ENCODE data around the gene GCH1. TPM values are rescaled to one million over a fixed set of nuclear protein-coding genes. Genes with fewer than 3 reads are reported as not detected.

Gene GCH1
- total and polyA plus RNA-seq, 7 experiments from 2014 or later, result 21.4 to 64.1 (median 23.2) TPM

GRCh38 chr14:54814076-54814475 is 88.5 kb downstream of the GCH1 start:
- Histone ChIP-seq H3K9me3 (ENCODE audit: control insufficient read depth in 2 of 3, low read length in 3 of 3) (no peaks in the 10 kb centered on the region), H3K27me3 (ENCODE audit: control insufficient read depth in 2 of 2, insufficient read depth in 2 of 2, low read length in 2 of 2) (no peaks in the 10 kb centered on the region), H3K27ac (ENCODE audit: low read depth, low read length) (no peak overlapping the region), H3K4me3 (ENCODE audit: low read length) (no peak overlapping the region), H3K36me3 (ENCODE audit: control insufficient read depth in 2 of 3, insufficient read depth in 3 of 3, low read length in 3 of 3) (no peaks in the 10 kb centered on the region), H3K4me1 (ENCODE audit: control insufficient read depth in 2 of 2, insufficient read depth in 2 of 2, low read length in 2 of 2) (no peaks in the 10 kb centered on the region)
- Mint-ChIP-seq H3K27ac (no peak overlapping the region), H3K4me1 (no peaks in the 10 kb centered on the region), H3K27me3 (peaks cover 3 to 7% (median 5%) of the 10 kb centered on the region in 5 donors), H3K9me3 (no peaks in the 10 kb centered on the region), H3K36me3 (no peaks in the 10 kb centered on the region), H3K4me3 (no peak overlapping the region)
- no peak for DNase-seq
- peak; percentile 32 for ATAC-seq
- ChIA-PET CTCF (interaction anchor here (0.6 kb wide), 1 partner anchor 742 kb away, joined by 9 read pairs; no protein-coding TSS in a partner anchor), POLR2A (no interaction called here)
- intact Hi-C loops (cut with micrococcal nuclease), result no loop called here

DNA sequence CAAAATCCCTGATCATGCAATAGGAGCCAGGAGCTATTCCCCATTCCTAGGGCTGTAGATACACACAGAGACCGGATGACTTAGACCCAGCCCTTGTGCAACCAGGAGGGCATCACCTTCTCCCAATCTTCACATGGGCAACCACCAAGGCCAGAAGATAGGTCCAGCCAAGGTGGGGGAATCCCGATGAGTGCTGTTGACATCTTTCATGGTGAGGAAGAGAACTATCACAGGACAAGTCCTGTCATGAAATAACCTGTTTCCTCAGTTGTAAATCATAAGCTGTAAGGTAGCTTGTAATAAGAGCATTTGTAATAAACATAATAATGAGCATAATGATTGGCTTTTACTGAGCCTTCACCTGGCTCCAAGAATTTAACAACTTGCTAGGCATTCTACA is 89.5 kb downstream of the GCH1 start:
- H3K27me3 Mint-ChIP-seq, result peaks cover 0 to 9% (median 5%) of the 10 kb centered on the region in 5 donors
- no peaks in the 10 kb centered on the region for H3K36me3 ChIP-seq (ENCODE audit: control insufficient read depth in 2 of 3, insufficient read depth in 3 of 3, low read length in 3 of 3)
- H3K27me3 ChIP-seq (ENCODE audit: control insufficient read depth in 2 of 2, insufficient read depth in 2 of 2, low read length in 2 of 2), result no peaks in the 10 kb centered on the region
- no peaks in the 10 kb centered on the region for H3K9me3 Mint-ChIP-seq
- POLR2A ChIA-PET, result no interaction called here
- no peaks in the 10 kb centered on the region for H3K4me1 Mint-ChIP-seq
- DNase-seq (no peak), ATAC-seq (no peak)
- no peaks in the 10 kb centered on the region for H3K4me1 ChIP-seq (ENCODE audit: control insufficient read depth in 2 of 2, insufficient read depth in 2 of 2, low read length in 2 of 2)
- H3K9me3 ChIP-seq (ENCODE audit: control insufficient read depth in 2 of 3, low read length in 3 of 3), result no peaks in the 10 kb centered on the region
- H3K4me3 ChIP-seq (ENCODE audit: low read length), result no peak overlapping the region
- H3K27ac Mint-ChIP-seq, result no peak overlapping the region
- H3K36me3 Mint-ChIP-seq, result no peaks in the 10 kb centered on the region
- no peak overlapping the region for H3K27ac ChIP-seq (ENCODE audit: low read depth, low read length)
- H3K4me3 Mint-ChIP-seq, result no peak overlapping the region
- intact Hi-C loops (cut with micrococcal nuclease), result no loop called here
- CTCF ChIA-PET, result no interaction called here

DNA sequence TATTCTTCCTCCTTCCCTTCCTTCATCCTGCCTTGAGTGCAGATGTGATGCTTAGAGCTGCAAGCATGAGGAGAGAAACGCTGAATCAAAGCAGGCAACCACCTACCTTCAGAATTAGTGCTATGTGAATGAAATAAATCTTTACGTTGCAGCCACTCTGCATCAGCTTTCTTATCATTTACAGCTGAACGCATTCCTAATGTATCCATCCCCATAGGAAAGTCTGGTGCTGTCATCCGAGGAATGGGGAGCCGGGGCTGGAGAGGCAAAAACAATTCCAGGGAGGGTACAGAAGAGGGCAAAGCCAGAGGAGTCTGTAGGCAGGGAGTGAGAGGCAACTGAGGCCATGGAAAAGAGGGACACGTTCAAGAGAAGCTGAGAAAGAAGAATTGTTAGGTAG is 90.0 kb downstream of the GCH1 start:
- H3K4me3 ChIP-seq (ENCODE audit: low read length), result no peak overlapping the region
- no peaks in the 10 kb centered on the region for H3K9me3 ChIP-seq (ENCODE audit: control insufficient read depth in 2 of 3, low read length in 3 of 3)
- intact Hi-C loops (cut with micrococcal nuclease), result no loop called here
- no peak overlapping the region for H3K4me3 Mint-ChIP-seq
- H3K36me3 Mint-ChIP-seq, result no peaks in the 10 kb centered on the region
- no peaks in the 10 kb centered on the region for H3K9me3 Mint-ChIP-seq
- ATAC-seq (no peak), DNase-seq (no peak)
- no peaks in the 10 kb centered on the region for H3K4me1 Mint-ChIP-seq
- no peak overlapping the region for H3K27ac ChIP-seq (ENCODE audit: low read depth, low read length)
- no peaks in the 10 kb centered on the region for H3K27me3 ChIP-seq (ENCODE audit: control insufficient read depth in 2 of 2, insufficient read depth in 2 of 2, low read length in 2 of 2)
- ChIA-PET POLR2A (no interaction called here), CTCF (no interaction called here)
- peaks cover 0 to 12% (median 5%) of the 10 kb centered on the region in 5 donors for H3K27me3 Mint-ChIP-seq
- H3K4me1 ChIP-seq (ENCODE audit: control insufficient read depth in 2 of 2, insufficient read depth in 2 of 2, low read length in 2 of 2), result no peaks in the 10 kb centered on the region
- H3K36me3 ChIP-seq (ENCODE audit: control insufficient read depth in 2 of 3, insufficient read depth in 3 of 3, low read length in 3 of 3), result no peaks in the 10 kb centered on the region
- no peak overlapping the region for H3K27ac Mint-ChIP-seq

DNA sequence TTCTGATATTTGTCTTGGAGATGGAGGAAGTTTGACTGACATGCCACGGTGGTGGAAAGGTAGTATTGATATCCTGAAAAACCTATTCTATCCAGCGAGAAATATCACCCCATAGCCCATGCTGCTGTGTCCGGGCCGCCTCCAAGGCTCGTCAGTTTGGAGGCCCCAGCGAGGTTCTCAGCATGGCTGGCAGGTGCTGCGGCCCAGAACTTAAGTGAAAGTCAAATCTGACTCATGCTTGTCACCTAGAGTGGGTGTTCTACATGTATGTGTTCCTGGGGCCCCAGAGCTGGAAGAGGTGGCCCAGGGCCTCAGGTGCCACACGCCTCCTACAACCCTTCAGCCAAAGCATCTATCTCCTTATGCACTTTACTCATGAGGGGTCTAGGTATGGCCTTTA is 92.9 kb downstream of the GCH1 start:
- Mint-ChIP-seq H3K27me3 (peaks cover 6 to 26% (median 10%) of the 10 kb centered on the region in 5 donors), H3K9me3 (no peaks in the 10 kb centered on the region), H3K4me1 (peaks cover 0 to 6% (median 4%) of the 10 kb centered on the region in 7 donors), H3K4me3 (no peak overlapping the region), H3K36me3 (no peaks in the 10 kb centered on the region), H3K27ac (no peak overlapping the region)
- H3K27ac ChIP-seq (ENCODE audit: low read depth, low read length), result no peak overlapping the region
- intact Hi-C loops (cut with micrococcal nuclease), result no loop called here
- no peaks in the 10 kb centered on the region for H3K9me3 ChIP-seq (ENCODE audit: control insufficient read depth in 2 of 3, low read length in 3 of 3)
- no peaks in the 10 kb centered on the region for H3K4me1 ChIP-seq (ENCODE audit: control insufficient read depth in 2 of 2, insufficient read depth in 2 of 2, low read length in 2 of 2)
- DNase-seq, result no peak
- ChIA-PET POLR2A (no interaction called here), CTCF (no interaction called here)
- ATAC-seq, result no peak
- no peaks in the 10 kb centered on the region for H3K27me3 ChIP-seq (ENCODE audit: control insufficient read depth in 2 of 2, insufficient read depth in 2 of 2, low read length in 2 of 2)
- no peaks in the 10 kb centered on the region for H3K36me3 ChIP-seq (ENCODE audit: control insufficient read depth in 2 of 3, insufficient read depth in 3 of 3, low read length in 3 of 3)
- no peak overlapping the region for H3K4me3 ChIP-seq (ENCODE audit: low read length)

- Histone ChIP-seq H3K36me3 (ENCODE audit: control insufficient read depth in 2 of 3, insufficient read depth in 3 of 3, low read length in 3 of 3) (no peaks in the 10 kb centered on the region), H3K27ac (ENCODE audit: low read depth, low read length) (no peak overlapping the region), H3K27me3 (ENCODE audit: control insufficient read depth in 2 of 2, insufficient read depth in 2 of 2, low read length in 2 of 2) (no peaks in the 10 kb centered on the region), H3K4me1 (ENCODE audit: control insufficient read depth in 2 of 2, insufficient read depth in 2 of 2, low read length in 2 of 2) (no peaks in the 10 kb centered on the region), H3K4me3 (ENCODE audit: low read length) (no peak overlapping the region), H3K9me3 (ENCODE audit: control insufficient read depth in 2 of 3, low read length in 3 of 3) (no peaks in the 10 kb centered on the region)
- ChIA-PET CTCF (interaction anchor here (0.6 to 1.5 kb wide), 5 partner anchors 73 to 1602 kb away, joined by 3 to 6 read pairs (median 3); no protein-coding TSS in a partner anchor), POLR2A (no interaction called here)
- Mint-ChIP-seq H3K27ac (peak overlapping the region in 1 of 9 donors; percentile 4), H3K9me3 (no peaks in the 10 kb centered on the region), H3K27me3 (peaks cover 7 to 30% (median 10%) of the 10 kb centered on the region in 5 donors), H3K4me3 (no peak overlapping the region), H3K36me3 (no peaks in the 10 kb centered on the region), H3K4me1 (peaks cover 0 to 6% (median 4%) of the 10 kb centered on the region in 7 donors)
- no peak for DNase-seq
- ATAC-seq, result no peak
- intact Hi-C loops (cut with micrococcal nuclease), result no loop called here
Measured at GRCh38 chr14:54808326-54809161, 94.1 kb downstream of the GCH1 start.

DNA sequence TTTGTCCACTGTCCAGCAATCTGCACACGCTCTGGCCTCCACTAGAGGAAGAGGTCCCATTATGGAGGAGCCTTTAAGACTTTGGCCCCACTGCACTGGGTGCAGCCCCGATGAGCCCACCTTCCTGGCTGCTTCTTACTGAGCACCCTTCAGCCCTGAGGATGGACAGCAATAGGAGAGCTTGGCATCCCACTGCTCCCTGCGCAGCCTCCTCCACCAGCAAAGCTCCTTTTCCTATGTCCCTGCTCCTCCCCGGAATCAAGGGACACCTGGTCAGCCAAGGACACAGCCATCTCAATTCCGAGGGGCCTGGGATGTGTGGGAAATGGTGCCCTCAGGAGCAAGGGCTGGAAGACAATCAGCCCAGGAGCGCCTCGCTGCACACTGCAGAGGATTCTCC is 94.7 kb downstream of the GCH1 start:
- POLR2A ChIA-PET, result no interaction called here

GRCh38 chr14:54807428-54807827 is 95.2 kb downstream of the GCH1 start:
- H3K4me3 Mint-ChIP-seq, result no peak overlapping the region
- intact Hi-C loops (cut with micrococcal nuclease), result no loop called here

More for the DNA sequence above, 94.7 kb downstream of the GCH1 start:
- Histone ChIP-seq H3K27ac (ENCODE audit: low read depth, low read length) (no peak overlapping the region), H3K9me3 (ENCODE audit: control insufficient read depth in 2 of 3, low read length in 3 of 3) (no peaks in the 10 kb centered on the region), H3K4me3 (ENCODE audit: low read length) (no peak overlapping the region), H3K4me1 (ENCODE audit: control insufficient read depth in 2 of 2, insufficient read depth in 2 of 2, low read length in 2 of 2) (no peaks in the 10 kb centered on the region), H3K27me3 (ENCODE audit: control insufficient read depth in 2 of 2, insufficient read depth in 2 of 2, low read length in 2 of 2) (no peaks in the 10 kb centered on the region), H3K36me3 (ENCODE audit: control insufficient read depth in 2 of 3, insufficient read depth in 3 of 3, low read length in 3 of 3) (no peaks in the 10 kb centered on the region)
- no peaks in the 10 kb centered on the region for H3K36me3 Mint-ChIP-seq
- DNase-seq, result no peak
- peaks cover 7 to 29% (median 10%) of the 10 kb centered on the region in 5 donors for H3K27me3 Mint-ChIP-seq
- intact Hi-C loops (cut with micrococcal nuclease), result no loop called here
- CTCF ChIA-PET, result interaction anchor here (0.6 to 2.0 kb wide), 6 partner anchors 10 to 245 kb away, joined by 3 to 9 read pairs (median 4); no protein-coding TSS in a partner anchor
- no peaks in the 10 kb centered on the region for H3K9me3 Mint-ChIP-seq
- H3K27ac Mint-ChIP-seq, result no peak overlapping the region
- H3K4me3 Mint-ChIP-seq, result no peak overlapping the region
- no peak for ATAC-seq
- H3K4me1 Mint-ChIP-seq, result peaks cover 0 to 6% (median 4%) of the 10 kb centered on the region in 7 donors

More at GRCh38 chr14:54807428-54807827, 95.2 kb downstream of the GCH1 start:
- Histone ChIP-seq H3K27ac (ENCODE audit: low read depth, low read length) (no peak overlapping the region), H3K4me1 (ENCODE audit: control insufficient read depth in 2 of 2, insufficient read depth in 2 of 2, low read length in 2 of 2) (no peaks in the 10 kb centered on the region), H3K27me3 (ENCODE audit: control insufficient read depth in 2 of 2, insufficient read depth in 2 of 2, low read length in 2 of 2) (no peaks in the 10 kb centered on the region), H3K4me3 (ENCODE audit: low read length) (no peak overlapping the region), H3K36me3 (ENCODE audit: control insufficient read depth in 2 of 3, insufficient read depth in 3 of 3, low read length in 3 of 3) (no peaks in the 10 kb centered on the region), H3K9me3 (ENCODE audit: control insufficient read depth in 2 of 3, low read length in 3 of 3) (no peaks in the 10 kb centered on the region)
- Mint-ChIP-seq H3K27ac (no peak overlapping the region), H3K4me1 (peaks cover 0 to 6% (median 4%) of the 10 kb centered on the region in 7 donors), H3K27me3 (peaks cover 8 to 24% (median 10%) of the 10 kb centered on the region in 5 donors), H3K36me3 (no peaks in the 10 kb centered on the region), H3K9me3 (no peaks in the 10 kb centered on the region)
- DNase-seq, result no peak
- ChIA-PET POLR2A (no interaction called here), CTCF (interaction anchor here (0.6 to 2.0 kb wide), 6 partner anchors 11 to 243 kb away, joined by 3 to 9 read pairs (median 5); no protein-coding TSS in a partner anchor)
- no peak for ATAC-seq
